Measurements from ENCODE around the gene NWD2.

NWD2 gene

DNA sequence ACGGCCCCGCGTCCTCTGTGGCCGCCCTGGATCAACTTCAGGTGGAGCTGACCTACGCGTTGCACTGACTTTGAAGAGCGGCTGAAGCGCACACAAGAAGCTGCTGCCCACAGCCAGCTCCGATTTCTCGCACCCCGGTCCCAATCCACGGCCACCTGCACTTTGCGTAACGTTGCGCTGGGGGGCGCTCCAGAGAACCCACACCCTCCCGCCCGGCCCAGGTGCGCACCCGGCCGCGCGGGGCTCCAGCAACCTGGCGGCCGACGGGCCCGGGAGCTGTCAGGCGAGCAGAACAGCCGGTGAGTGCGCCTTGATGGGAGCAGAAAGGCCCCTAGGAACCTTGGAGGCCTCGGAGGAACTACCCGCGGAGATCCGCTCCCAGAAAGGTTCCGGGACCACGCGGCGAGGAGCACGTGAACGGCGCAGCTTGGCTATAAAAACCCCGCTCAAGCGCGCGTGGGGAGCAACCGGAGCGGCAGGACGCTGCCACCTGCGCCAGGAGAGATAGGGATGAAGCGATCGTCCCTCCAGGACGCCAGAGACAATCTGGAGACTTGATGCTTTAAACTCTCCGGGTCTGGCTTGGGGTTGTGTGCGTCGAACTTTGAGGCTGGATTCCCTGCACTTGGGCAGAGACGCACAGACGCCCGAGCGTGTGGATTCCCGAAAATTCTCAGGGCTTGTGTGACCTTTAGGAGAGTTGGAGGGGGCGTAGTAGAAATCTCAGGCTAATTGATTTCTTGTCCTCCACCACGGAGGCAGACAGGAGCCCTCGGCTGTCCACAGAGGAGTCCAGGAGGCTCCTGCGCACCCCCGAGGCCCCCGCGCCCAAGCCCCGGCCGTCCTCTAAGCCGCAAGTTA, 591 bp upstream of the NWD2 start:
- H3K27me3 Mint-ChIP-seq (ENCODE audit: low read depth) = peaks cover 52% of the 10 kb centered on the region

DNA sequence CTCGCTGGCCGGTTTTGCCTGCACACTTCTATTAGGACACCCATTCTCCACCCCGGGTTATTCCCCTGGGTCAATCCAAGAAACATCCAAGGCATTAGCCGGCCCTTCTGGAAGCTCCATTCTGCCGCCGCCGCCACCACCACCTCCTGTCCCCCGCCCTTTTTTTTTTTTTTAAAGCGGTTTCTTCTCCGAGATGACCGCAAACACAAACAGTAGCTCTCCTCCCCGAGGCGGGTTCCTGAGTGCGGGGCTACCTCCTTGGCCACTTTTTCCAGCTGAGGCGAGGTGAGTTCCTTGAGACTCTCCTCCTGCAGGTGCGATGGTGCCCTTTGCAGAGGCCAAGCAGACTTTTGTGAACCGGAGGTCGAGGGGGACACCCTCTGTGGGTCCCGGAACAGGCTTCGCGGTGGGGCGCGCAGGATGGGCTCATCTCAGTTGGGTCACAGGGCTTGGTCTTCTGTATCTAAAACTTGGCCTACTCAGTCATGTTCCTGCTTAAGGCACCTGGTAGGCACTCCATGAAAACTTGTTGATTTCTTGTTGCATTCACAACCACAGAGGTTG, 930 bp downstream of the NWD2 start:
- no peaks in the 10 kb centered on the region for H3K36me3 Mint-ChIP-seq (ENCODE audit: low read depth)
- H3K4me1 Mint-ChIP-seq (ENCODE audit: low read depth) = no peaks in the 10 kb centered on the region
- H3K27me3 Mint-ChIP-seq (ENCODE audit: low read depth) = peaks cover 53% of the 10 kb centered on the region
- H3K9me3 Mint-ChIP-seq = no peaks in the 10 kb centered on the region
- no peak overlapping the region for H3K4me3 Mint-ChIP-seq
- H3K27ac Mint-ChIP-seq = no peak overlapping the region

More for the DNA sequence above, 591 bp upstream of the NWD2 start:
- Mint-ChIP-seq H3K9me3 (no peaks in the 10 kb centered on the region), H3K36me3 (ENCODE audit: low read depth) (no peaks in the 10 kb centered on the region), H3K4me1 (ENCODE audit: low read depth) (no peaks in the 10 kb centered on the region), H3K4me3 (no peak overlapping the region), H3K27ac (no peak overlapping the region)

DNA sequence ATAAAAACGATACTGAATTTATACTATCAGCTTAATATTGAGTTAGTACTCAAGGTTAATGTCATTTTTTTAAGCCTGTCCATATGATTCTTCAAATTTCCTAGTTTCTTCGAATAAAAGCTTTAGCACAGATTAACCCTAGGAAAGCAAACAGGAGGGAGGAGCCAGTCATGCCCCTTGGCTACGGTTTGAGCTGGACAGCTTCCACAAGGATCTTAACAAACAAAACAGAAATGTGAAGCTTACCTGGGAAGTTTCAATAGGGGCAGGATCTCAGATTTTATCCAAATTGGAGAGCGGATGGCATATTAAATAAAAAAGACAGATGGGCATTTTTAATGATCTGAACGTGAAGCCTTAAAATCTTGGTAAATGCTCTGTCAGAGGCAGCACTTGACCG, 2.3 kb downstream of the NWD2 start:
- Mint-ChIP-seq H3K27me3 (ENCODE audit: low read depth) (peaks cover 48% of the 10 kb centered on the region), H3K4me3 (no peak overlapping the region), H3K9me3 (no peaks in the 10 kb centered on the region), H3K36me3 (ENCODE audit: low read depth) (no peaks in the 10 kb centered on the region), H3K4me1 (ENCODE audit: low read depth) (no peaks in the 10 kb centered on the region), H3K27ac (no peak overlapping the region)

DNA sequence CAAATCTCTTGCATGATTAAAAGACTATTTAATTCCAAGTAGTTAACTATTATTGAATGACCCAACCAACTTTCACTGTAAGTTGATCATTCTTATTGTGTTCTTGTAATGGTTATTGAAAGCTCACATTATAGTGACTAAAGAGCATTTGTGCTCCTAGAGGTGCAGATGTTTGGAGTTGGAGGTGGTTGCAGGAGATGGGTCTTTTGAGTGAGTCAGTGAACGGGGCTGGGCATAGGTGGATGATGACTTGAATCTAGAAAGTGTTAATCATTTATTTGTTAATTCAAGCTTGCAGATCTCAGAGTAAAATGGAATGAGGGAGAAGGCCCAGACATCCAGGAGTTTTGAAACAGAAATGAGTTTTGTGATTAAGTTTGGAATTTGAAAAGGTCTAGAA, 13.7 kb downstream of the NWD2 start:
- Mint-ChIP-seq H3K36me3 (ENCODE audit: low read depth) (no peaks in the 10 kb centered on the region), H3K27ac (no peak overlapping the region), H3K27me3 (ENCODE audit: low read depth) (peaks cover 3% of the 10 kb centered on the region), H3K9me3 (no peaks in the 10 kb centered on the region), H3K4me3 (no peak overlapping the region), H3K4me1 (ENCODE audit: low read depth) (no peaks in the 10 kb centered on the region)

DNA sequence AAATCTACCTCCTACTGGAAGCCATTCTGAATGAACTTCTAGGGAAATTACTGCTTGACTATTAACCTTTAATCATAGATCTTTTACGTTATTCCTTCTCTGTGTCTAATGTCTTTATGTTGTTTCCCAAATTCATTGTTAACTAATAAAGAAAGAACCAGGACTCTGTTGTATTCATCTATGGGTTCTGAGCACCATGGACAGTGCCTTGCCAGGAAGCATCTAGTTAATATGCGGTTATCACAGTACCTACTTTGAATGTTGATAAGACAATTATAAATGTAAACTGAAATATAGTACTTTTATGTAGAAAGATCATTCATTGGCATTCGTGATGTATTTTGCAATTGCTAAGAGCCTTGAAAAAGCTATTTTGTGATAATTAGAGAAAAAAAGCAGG, 23.8 kb downstream of the NWD2 start:
- Mint-ChIP-seq H3K27me3 (ENCODE audit: low read depth) (no peaks in the 10 kb centered on the region), H3K27ac (no peak overlapping the region), H3K4me3 (no peak overlapping the region), H3K36me3 (ENCODE audit: low read depth) (no peaks in the 10 kb centered on the region), H3K9me3 (no peaks in the 10 kb centered on the region), H3K4me1 (ENCODE audit: low read depth) (no peaks in the 10 kb centered on the region)

DNA sequence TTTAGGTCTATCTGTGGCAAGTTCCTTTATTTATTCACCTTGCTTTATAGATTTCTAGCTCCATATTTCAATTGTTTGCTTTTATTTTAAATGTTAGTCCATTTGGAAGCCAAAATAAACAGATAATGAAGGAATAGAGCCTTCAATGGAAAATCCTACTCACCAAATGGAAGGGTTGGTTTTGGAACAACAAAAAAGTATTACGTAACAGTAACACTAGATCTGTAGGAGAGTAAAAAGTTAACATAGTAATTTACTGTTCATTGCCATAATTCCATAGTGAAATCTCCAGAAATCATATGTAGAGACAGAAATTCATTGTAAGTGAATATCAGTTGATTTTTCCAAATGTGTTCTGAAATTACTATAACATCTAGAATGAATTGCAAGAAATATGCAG, 34.6 kb downstream of the NWD2 start:
- Mint-ChIP-seq H3K4me1 (ENCODE audit: low read depth) (no peaks in the 10 kb centered on the region), H3K9me3 (peaks cover 3% of the 10 kb centered on the region), H3K36me3 (ENCODE audit: low read depth) (no peaks in the 10 kb centered on the region), H3K4me3 (no peak overlapping the region), H3K27me3 (ENCODE audit: low read depth) (no peaks in the 10 kb centered on the region), H3K27ac (no peak overlapping the region)

DNA sequence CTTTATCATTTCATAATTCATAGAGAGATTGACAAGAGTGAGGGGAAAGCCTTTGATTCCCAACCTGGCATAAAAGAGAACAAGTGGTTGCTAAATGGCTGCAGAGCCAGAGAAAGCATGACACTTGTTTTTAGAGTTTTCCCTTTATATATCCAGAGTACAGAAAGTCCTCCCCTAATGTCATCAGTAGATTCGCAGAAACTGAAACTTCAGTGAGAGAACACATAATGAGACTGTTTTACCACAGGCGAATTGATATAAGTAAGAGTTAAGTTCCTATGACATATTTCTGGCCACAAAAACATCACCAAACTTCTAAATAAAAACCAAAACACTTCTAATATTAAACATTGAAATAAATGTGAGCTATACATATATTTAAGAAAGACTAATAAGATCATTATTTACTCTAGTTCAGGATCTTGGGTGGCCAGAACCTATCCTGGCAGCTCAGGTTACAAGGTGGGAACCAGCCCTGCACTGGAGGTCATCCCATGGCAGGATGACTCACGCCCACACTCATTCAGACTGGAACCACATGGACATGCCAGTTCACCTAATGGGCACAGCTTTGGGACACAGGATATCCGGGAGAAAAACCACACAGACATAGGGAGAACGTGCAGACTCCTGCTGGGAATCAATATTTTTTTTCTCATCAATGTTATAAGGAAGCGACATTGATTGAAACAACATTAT, 35.5 kb downstream of the NWD2 start:
- H3K4me1 Mint-ChIP-seq (ENCODE audit: low read depth) = no peaks in the 10 kb centered on the region
- no peaks in the 10 kb centered on the region for H3K36me3 Mint-ChIP-seq (ENCODE audit: low read depth)
- H3K4me3 Mint-ChIP-seq = no peak overlapping the region
- H3K27me3 Mint-ChIP-seq (ENCODE audit: low read depth) = no peaks in the 10 kb centered on the region
- peaks cover 3% of the 10 kb centered on the region for H3K9me3 Mint-ChIP-seq
- H3K27ac Mint-ChIP-seq = no peak overlapping the region

DNA sequence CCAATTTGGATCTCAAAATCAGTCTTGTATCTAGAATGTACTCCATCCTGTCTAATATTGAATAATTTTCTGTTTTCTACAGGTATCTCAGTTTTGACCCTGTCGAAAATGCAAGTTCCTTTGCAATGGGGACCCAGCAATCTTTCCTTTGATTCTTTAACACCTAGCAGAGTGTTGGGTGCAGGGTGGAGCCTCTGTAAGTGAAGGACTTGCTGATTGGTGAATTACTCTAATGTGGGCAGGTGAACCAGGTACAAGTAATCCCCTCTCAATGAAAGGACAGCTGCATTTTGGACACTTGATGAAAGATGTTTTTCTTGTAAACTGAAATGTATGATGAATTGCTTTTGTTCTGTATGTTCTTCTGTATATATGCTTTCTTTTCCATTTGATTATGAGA, 54.9 kb downstream of the NWD2 start:
- H3K4me1 Mint-ChIP-seq (ENCODE audit: low read depth) = no peaks in the 10 kb centered on the region
- H3K27me3 Mint-ChIP-seq (ENCODE audit: low read depth) = no peaks in the 10 kb centered on the region
- H3K4me3 Mint-ChIP-seq = no peak overlapping the region
- H3K27ac Mint-ChIP-seq = no peak overlapping the region
- H3K36me3 Mint-ChIP-seq (ENCODE audit: low read depth) = no peaks in the 10 kb centered on the region
- no peaks in the 10 kb centered on the region for H3K9me3 Mint-ChIP-seq

DNA sequence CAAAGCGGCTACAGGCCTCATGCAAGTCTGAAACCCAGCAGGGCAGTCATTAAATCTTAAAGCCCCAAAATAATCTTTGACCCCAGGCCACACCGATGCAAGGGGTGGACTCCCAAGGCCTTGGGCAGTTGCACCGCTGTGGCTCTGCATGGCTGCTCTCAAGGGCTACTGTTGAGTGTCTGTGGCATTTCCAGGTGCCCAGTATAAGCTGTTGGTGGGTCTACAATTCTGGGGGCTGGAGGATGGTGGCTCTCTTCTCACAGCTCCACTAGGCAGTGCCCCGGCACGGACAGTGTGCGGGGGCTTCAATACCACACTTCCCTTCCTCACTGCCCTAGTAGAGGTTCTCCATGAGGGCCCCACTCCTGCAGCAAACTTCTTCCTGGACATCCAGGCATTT, 60.1 kb downstream of the NWD2 start:
- Mint-ChIP-seq H3K27me3 (ENCODE audit: low read depth) (no peaks in the 10 kb centered on the region), H3K27ac (no peak overlapping the region), H3K9me3 (peaks cover 4% of the 10 kb centered on the region), H3K4me3 (no peak overlapping the region), H3K36me3 (ENCODE audit: low read depth) (no peaks in the 10 kb centered on the region), H3K4me1 (ENCODE audit: low read depth) (no peaks in the 10 kb centered on the region)

DNA sequence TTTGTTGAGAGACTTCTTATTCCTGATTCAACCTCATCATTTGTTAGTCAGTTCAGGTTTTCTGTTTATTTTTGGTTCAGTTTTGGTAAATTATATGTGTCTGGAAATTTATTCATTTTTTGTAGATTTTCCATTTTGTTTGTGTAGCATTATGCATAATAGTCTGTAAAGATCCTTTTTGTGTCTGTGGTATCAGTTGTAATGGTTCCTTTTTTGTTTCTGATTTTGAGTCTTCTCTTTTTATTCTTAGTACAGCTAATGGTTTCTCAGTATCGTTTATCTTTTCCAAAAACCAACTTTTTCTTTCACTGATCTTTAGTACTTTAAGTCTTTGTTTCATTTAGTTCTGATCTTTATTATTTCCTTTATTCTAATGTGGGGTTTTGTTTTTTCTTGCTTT, 61.4 kb downstream of the NWD2 start:
- Mint-ChIP-seq H3K27me3 (ENCODE audit: low read depth) (no peaks in the 10 kb centered on the region), H3K4me1 (ENCODE audit: low read depth) (no peaks in the 10 kb centered on the region), H3K27ac (no peak overlapping the region), H3K9me3 (peaks cover 4% of the 10 kb centered on the region), H3K4me3 (no peak overlapping the region), H3K36me3 (ENCODE audit: low read depth) (no peaks in the 10 kb centered on the region)

DNA sequence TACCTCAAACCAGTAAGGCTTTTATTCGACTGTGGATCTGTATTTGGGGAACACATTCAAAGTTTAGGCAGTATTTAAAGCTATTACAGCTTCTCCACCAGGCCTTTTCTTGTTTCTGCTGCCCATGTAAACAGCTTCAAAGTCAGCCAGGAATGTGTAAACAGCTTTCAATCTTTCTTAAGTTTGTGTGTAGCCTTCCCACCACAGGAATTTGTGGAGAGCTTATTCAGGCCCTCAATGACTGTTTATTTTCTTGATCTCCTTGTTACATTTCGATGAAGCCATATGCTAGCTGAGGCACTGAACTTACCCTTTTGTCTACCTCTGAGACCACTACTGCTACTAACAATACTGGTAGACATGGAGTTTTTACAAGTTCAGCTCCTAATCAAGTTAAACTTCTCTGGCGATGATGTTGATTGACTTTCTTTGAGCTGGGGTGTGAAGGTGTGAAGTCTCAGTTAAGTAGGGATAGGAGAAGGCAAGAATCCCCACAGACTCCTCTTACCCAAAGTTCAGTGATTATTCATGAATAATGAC, 72.6 kb downstream of the NWD2 start:
- Mint-ChIP-seq H3K4me3 (no peak overlapping the region), H3K27me3 (ENCODE audit: low read depth) (peaks cover 2% of the 10 kb centered on the region), H3K36me3 (ENCODE audit: low read depth) (no peaks in the 10 kb centered on the region), H3K27ac (no peak overlapping the region), H3K4me1 (ENCODE audit: low read depth) (no peaks in the 10 kb centered on the region), H3K9me3 (peaks cover 5% of the 10 kb centered on the region)

DNA sequence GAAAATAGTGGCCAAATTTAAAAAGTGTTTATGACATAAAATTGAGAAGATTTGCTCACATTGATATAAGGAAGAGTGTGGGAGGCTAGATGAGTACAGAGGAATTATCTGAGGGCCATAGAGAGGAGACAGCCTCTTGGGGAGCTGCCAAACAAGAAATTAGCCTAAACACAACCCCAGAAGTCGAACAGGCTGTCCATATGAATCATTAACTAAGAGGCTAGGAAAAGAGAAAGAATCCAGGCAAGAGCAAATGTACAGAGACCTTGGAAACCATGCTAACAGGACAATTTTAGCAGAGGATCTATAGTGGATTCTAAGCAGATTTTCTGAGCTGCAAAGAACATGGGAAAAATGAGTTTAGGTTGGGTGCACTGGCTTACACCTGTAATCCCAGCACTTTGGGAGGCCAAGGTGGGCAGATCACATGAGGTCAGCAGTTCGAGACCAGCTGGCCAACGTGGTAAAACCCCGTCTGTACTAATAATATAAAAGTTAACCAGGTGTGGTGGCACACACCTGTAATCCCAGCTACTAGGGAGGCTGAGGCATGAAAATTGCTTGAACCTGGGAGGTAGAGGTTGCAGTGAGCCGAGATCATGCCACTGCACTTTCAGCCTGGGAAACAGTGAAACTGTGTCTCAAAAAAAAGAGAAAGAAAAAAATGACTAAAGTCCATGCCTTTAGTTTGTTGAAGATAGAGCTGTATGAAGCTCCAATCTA, 76.1 kb downstream of the NWD2 start:
- H3K4me3 Mint-ChIP-seq = no peak overlapping the region
- H3K9me3 Mint-ChIP-seq = no peaks in the 10 kb centered on the region
- H3K27me3 Mint-ChIP-seq (ENCODE audit: low read depth) = peaks cover 2% of the 10 kb centered on the region
- H3K27ac Mint-ChIP-seq = no peak overlapping the region
- no peaks in the 10 kb centered on the region for H3K36me3 Mint-ChIP-seq (ENCODE audit: low read depth)
- H3K4me1 Mint-ChIP-seq (ENCODE audit: low read depth) = no peaks in the 10 kb centered on the region

DNA sequence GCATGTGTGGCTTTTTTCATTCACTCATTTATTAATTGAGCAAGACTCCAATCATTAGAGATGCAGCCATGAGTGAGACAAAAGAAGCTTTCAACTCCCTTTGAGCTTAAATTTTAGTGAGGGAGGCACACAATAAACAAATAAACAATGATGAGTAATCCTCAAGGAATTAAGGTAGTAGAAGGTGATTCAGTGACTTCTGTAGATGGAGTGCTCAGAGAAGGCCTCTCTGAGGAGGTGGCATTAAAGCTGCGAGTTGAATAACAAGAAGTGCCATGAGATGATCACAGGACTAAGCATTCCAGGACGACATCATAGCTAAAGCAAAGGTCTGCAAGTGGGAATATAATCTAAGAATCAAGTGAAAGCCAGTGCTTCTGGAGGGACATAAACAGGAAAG, 77.6 kb downstream of the NWD2 start:
- H3K4me1 Mint-ChIP-seq (ENCODE audit: low read depth) = no peaks in the 10 kb centered on the region
- no peaks in the 10 kb centered on the region for H3K36me3 Mint-ChIP-seq (ENCODE audit: low read depth)
- H3K27me3 Mint-ChIP-seq (ENCODE audit: low read depth) = peaks cover 2% of the 10 kb centered on the region
- H3K27ac Mint-ChIP-seq = no peak overlapping the region
- H3K9me3 Mint-ChIP-seq = no peaks in the 10 kb centered on the region
- no peak overlapping the region for H3K4me3 Mint-ChIP-seq

DNA sequence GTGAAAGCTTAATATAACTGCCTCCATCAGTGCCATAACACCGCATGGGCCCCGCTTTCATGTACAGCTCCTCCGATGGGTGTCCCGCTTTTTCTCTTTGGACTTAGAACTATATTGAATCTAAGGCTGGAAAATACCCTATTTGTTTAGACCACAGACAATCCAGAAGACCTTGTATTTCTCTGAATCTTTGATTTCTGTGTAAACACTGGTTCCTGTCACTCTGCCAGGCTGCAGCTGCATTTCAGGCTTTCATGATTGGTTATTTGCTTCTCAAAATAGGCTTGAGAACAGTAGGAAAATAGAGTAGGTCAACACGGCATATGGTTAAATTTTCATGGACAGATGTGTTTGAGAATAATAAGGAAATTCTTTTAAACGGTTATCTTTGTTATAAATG, 80.0 kb downstream of the NWD2 start:
- H3K36me3 Mint-ChIP-seq (ENCODE audit: low read depth) = no peaks in the 10 kb centered on the region
- no peak overlapping the region for H3K27ac Mint-ChIP-seq
- H3K9me3 Mint-ChIP-seq = peaks cover 9% of the 10 kb centered on the region
- H3K27me3 Mint-ChIP-seq (ENCODE audit: low read depth) = no peaks in the 10 kb centered on the region
- H3K4me1 Mint-ChIP-seq (ENCODE audit: low read depth) = no peaks in the 10 kb centered on the region
- no peak overlapping the region for H3K4me3 Mint-ChIP-seq
